GM18907 (cell line): ENCODE data around the gene LRRC1.

ENCODE experiments used
- ATAC-seq: cut with Tn5 transposase; IDR thresholded peaks from one replicate; pipeline ENCODE4 v1.9.1; 2021; ENCODE audit warnings: mild to moderate bottlenecking, moderate library complexity; ENCODE audit not compliant: unreplicated experiment

The LRRC1 gene

DNA sequence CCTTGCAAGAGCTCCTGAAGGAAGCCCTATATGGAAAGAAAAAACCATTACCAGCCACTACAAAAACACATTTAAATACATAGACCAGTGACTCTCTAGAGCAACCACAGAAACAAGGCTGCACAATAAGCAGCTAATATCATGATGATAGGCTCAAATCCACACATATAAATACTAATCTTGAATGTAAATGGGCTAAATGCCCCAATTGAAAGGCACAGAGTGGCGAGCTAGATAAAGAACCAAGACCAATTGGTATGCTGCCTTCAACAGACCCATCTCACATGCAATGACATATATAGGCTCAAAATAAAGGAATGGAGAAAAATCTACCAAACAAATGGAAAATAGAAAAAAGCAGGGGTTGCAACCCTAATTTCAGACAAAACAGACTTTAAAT, 153.0 kb downstream of the LRRC1 start:
- no peak for ATAC-seq

GRCh38 chr6:53951383-53951782, 156.6 kb downstream of the LRRC1 start:
- no peak for ATAC-seq

- peak; percentile 75 for ATAC-seq
Measured at GRCh38 chr6:53956068-53956711, 161.4 kb downstream of the LRRC1 start.

- ATAC-seq, result no peak
Measured at GRCh38 chr6:53956804-53957203, 162.0 kb downstream of the LRRC1 start.

DNA sequence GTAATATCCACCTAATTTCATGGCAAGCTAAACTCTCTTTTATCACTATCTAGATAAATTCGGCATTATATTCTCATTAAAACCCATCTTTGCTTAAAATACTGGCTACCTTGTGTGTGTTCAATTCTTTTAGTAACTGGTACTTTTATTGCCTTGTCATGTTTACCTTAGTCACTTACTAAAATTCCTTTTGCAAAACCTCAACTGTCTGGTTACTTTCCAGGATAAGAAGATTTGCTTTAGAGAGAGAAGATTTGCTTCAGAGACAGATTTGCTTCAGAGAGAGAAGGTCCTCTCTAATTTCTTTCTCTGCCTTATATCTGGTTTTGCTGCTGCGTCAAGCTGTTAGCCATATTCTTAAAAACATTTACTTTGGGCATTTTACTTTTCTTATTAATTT, 164.9 kb downstream of the LRRC1 start:
- ATAC-seq, result no peak

GRCh38 chr6:53960311-53960710, 165.5 kb downstream of the LRRC1 start:
- ATAC-seq, result no peak

GRCh38 chr6:53961679-53962370, 167.0 kb downstream of the LRRC1 start:
- no peak for ATAC-seq

GRCh38 chr6:53962646-53963045, 167.8 kb downstream of the LRRC1 start:
- no peak for ATAC-seq

DNA sequence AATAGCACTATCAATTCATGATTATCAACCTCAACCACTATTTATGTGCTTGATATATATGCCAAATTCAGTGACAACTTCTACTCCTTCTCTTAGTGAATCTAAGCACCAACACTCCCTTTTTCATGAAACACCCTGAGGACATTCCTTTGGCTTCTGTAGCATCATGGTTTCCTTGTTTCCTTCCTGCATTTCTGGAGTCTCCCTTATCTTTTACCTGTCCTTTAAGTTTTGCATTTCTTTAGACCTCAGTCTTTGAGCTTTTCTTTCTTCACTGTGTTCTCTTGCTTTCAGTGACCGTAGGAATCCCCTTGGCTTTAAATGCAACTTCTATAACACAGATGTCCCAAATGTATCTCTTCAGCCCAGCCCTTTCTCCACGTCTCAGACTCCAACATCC, 172.6 kb downstream of the LRRC1 start:
- no peak for ATAC-seq
